Endothelial cell of hepatic sinusoid (primary cell): ENCODE measurements around the gene PPFIA4.
"Not testable (repeated sequence)": the region's sequence is repeated elsewhere in the genome, so short reads cannot be mapped to it uniquely, and the experiment has no call there.

ENCODE experiments used
- in situ Hi-C: cut with HindIII; loops from 2 replicates; pipeline ENCODE4 v1.10.0; 2017; ENCODE audit warnings: low sequenced_read_pairs

Gene PPFIA4

GRCh38 chr1:203017061-203017460 lies 9.2 kb upstream of the PPFIA4 start:
- in situ Hi-C loops = no loop called here

- in situ Hi-C loops = no loop called here
Measured at GRCh38 chr1:203017692-203018091, 8.6 kb upstream of the PPFIA4 start.

- in situ Hi-C loops = not testable (repeated sequence)
Measured at GRCh38 chr1:203022855-203023254, 3.4 kb upstream of the PPFIA4 start.

DNA sequence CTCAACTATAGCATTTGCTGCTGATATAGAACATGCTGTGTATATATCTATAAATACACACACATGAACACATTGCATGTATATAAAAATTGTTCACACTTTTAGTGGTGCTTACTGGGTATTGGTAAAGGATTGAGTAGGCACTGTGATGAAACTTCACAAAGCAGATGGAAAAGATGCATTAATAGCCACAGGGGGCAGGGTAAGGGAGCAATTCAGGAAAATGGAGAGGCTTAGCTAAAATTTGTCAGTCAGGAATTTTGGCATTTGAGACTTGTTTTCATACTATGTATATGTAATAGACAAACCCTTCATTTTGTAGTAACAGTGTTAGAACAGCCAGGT lies 633 bp upstream of the PPFIA4 start:
- in situ Hi-C loops = no loop called here

DNA sequence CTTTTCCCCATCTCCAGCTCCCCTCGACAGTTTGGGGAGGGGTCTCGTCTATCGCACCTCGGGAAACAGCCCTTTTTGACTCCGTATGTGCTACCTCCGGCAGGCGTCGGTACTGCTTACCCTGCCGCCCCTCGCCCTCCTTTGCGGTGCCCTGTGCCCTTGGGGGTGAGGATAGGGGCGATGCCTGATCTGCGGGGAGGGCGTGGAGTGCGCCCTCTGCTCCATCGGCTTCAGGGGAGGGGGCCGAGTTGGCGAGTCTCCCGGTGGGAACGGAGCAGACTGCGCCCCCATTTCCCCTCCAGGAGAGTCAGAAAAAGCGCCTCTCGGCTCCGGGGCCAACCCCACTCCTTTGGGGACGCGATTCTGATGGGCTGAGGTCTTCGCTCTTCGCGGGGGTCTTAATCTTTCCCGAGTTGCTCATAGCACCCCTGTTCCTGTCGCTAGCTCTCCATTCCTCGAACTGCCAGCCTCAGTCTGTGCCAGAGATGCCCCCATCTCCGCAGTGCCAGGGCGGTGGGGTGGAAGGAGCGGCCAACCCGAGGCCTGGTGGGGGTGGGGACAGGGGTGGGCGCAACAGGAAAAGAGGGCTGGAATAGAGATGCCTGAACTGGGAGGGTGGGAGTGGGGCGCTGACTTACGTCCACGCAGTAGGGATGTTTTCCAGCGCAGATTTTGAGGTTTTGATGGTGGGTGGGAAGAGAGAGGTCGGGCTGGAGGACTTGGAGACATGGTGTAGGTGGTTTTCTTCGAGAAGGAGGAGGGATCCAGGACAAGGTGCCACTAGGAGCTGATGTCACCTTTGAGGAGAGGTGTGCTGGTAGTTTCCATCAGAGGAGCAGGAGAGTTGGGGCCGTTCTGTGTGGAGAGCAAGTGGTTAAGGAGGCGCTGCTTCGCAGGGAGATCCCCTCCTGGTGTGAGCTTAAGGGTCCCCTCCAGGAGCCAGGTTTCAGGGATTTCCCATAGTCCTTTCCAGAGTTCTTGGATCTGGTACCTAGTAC lies 674 bp downstream of the PPFIA4 start:
- in situ Hi-C loops = no loop called here

- in situ Hi-C loops = no loop called here
Measured at GRCh38 chr1:203028067-203028783, 1.9 kb downstream of the PPFIA4 start.

DNA sequence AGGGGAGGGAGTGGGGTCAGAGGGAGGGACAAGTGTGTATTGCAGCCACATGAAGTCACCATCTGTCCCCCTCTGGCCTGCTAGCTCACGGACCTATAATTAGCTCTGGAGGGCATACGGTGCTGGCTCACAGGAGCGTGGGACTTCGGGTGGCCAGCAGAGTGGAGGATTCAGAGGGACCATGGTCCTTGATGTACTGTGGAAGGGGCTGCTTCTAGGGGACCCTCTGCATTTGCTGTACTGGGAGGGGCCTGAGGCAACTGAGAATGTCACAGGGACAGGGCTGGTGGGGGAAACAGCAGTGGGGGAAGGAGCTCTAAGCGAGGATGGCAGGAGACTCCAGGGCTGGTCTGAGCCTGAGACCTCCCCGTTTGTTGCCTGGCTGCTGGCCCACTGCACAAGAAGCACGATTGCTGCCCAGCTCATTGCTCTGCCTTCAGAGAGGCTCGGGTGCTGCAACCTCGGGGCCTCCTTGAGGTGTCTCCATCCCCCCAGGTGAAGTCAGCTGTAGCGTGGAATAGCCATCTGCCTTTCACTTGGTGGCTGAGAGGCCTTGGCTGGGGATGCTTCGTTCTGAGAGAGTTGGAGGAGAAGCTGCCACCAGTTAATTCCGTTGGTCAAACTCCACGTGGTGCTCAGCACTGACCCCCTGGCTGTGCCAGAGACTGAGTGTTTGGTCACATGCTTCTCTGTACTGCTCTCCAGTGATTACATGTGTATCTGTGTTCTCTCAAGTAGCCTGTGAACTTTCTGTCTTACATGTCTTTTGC lies 2.7 kb downstream of the PPFIA4 start:
- in situ Hi-C loops = no loop called here

GRCh38 chr1:203031467-203031866 lies 5.2 kb downstream of the PPFIA4 start:
- in situ Hi-C loops = no loop called here

GRCh38 chr1:203033287-203033686 lies 7.0 kb downstream of the PPFIA4 start:
- in situ Hi-C loops = no loop called here

DNA sequence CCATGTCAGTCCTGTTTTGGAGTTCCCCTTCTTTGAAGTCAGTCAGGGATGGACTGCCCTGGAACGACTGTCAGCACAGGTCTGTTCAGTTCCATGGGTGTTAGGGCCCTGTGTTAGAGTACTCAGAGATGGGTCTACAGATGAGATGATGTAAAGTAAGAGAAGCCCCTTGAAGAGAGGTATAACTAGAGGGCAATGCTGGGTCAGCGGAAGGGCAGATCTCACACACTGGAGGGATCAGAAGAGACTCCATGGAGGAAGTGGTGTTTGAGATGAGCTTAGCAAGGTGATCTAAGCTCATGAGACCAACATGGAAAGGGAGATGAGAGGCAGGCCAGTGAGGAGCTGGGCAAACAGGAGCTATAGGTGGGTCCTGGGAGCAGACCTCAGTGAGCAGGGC lies 7.6 kb downstream of the PPFIA4 start:
- in situ Hi-C loops = no loop called here

GRCh38 chr1:203034422-203035110 lies 8.3 kb downstream of the PPFIA4 start:
- in situ Hi-C loops = loop anchor here (5.0 kb wide), 1 partner anchor 178 kb away; no protein-coding TSS in a partner anchor

GRCh38 chr1:203035111-203036000 lies 9.1 kb downstream of the PPFIA4 start:
- in situ Hi-C loops = loop anchor here (5.0 kb wide), 1 partner anchor 177 kb away; no protein-coding TSS in a partner anchor

DNA sequence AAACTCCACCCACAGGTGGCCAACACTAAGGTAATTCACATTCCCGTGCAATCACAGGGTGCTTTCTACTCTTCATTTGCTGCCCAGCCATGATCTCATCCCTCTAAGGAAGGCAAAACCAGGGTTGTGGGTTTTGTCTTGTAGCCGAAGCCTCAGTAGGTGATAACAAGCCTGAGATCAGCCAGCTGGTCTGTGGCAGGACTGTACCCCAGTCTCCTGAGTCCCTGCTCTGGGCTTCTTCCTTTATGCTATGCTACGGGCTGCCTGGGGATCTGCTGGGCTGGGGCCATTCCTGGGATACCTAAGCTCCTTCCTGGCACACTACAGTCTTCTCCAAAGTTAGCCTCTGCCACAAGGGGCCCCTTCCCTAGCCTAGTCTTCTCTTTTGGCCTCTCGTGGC lies 9.8 kb downstream of the PPFIA4 start:
- in situ Hi-C loops = loop anchor here (5.0 kb wide), 1 partner anchor 176 kb away; no protein-coding TSS in a partner anchor

DNA sequence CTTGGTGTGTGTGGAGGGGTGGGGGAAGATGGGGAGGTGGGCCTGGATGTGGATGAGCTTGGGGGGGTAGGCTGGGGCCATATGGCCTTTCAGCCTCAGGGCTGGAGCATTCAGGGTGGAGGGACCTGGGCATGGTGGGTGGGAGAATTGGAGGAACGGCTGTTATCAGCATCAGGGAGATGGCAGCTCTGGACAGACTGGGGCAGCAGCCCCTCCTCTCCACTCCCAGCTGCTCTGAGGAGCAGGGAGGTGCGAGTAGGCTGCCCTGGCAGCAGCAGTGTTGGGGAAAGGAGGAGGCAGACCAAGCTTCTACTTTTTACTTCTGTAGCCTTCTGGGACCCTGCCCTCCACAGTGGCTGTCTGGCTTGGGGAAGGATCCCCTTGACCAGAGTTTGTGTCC lies 10.2 kb downstream of the PPFIA4 start:
- in situ Hi-C loops = loop anchor here (5.0 kb wide), 1 partner anchor 176 kb away; no protein-coding TSS in a partner anchor

- in situ Hi-C loops = loop anchor here (5.0 kb wide), 1 partner anchor 175 kb away; no protein-coding TSS in a partner anchor
Measured at GRCh38 chr1:203037509-203038190, 11.4 kb downstream of the PPFIA4 start.

DNA sequence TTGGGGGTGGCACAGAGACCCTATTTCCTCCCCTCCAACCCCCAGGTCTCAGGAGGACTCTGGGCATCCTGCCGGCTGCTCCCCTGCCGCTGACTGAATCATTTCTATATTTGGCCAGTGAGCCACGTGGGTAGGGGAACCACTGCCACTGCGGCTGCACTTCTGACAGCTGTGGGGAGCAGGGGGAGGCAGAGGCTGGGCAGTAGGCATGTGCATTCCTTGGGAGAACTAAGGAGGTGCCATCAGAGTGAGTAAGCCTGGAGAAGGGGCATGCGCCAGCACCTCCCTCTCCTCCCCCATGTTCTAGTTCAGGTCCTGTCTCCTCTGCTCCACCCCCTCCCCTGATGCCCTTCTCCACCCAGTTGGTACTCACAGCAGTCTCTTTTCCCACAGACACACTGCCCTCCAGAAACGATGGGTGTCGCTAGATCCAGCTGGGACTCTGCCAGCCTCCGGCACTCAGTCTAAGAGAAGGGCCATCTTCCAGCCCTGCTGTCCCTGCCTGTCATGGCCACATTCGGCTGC lies 12.0 kb downstream of the PPFIA4 start:
- in situ Hi-C loops = loop anchor here (5.0 kb wide), 1 partner anchor 174 kb away; no protein-coding TSS in a partner anchor

- in situ Hi-C loops = loop anchor here (5.0 kb wide), 1 partner anchor 173 kb away; no protein-coding TSS in a partner anchor
Measured at GRCh38 chr1:203038891-203039608, 12.8 kb downstream of the PPFIA4 start.
